Liver (tissue), 9 donors: ENCODE measurements around the gene DNASE2. TPM values are rescaled to one million over a fixed set of nuclear protein-coding genes. Genes with fewer than 3 reads are reported as not detected.
A peak's percentile ranks its signal among the peaks of the same experiment; 100 is the strongest.
"Not testable (repeated sequence)": the region's sequence is repeated elsewhere in the genome, so short reads cannot be mapped to it uniquely, and the experiment has no call there.

Experiments
- DNase-seq: peaks from one replicate; pipeline ENCODE4 v3.0.0-alpha.2; 2017; ENCODE audit warnings: low spot score
- H3K27ac ChIP-seq, 2 donors: one replicate each; pipeline ENCODE4 v1.7.0; 2013; ENCODE audit warnings: inconsistent platforms in 2 of 2, low read length in 2 of 2, control low read depth in 1 of 2, low read depth in 1 of 2, mild to moderate bottlenecking in 1 of 2
- H3K27me3 ChIP-seq, 4 donors: one replicate each; pipeline versions ENCODE4 v1.6.1 to v1.7.0; 2013; ENCODE audit warnings: low read length in 3 of 4, inconsistent platforms in 1 of 4, mild to moderate bottlenecking in 1 of 4, moderate library complexity in 1 of 4; ENCODE audit not compliant: control insufficient read depth in 4 of 4, insufficient read depth in 4 of 4
- H3K36me3 ChIP-seq, 4 donors: one replicate each; pipeline versions ENCODE4 v1.6.1 to v1.7.0; 2013; ENCODE audit warnings: low read length in 3 of 4, mild to moderate bottlenecking in 3 of 4, low read depth in 1 of 4, moderate library complexity in 1 of 4; ENCODE audit not compliant: control insufficient read depth in 4 of 4, insufficient read depth in 3 of 4
- H3K4me1 ChIP-seq, 4 donors: one replicate each; pipeline versions ENCODE4 v1.6.1 to v1.7.0; 2013; ENCODE audit warnings: low read length in 3 of 4, mild to moderate bottlenecking in 3 of 4, moderate library complexity in 1 of 4; ENCODE audit not compliant: control insufficient read depth in 4 of 4, insufficient read depth in 4 of 4
- H3K4me3 ChIP-seq, 3 donors: one replicate each; pipeline versions ENCODE4 v1.6.1 to v1.7.0; 2013; ENCODE audit warnings: low read length in 3 of 3, control low read depth in 1 of 3, low read depth in 1 of 3, mild to moderate bottlenecking in 1 of 3
- H3K9ac ChIP-seq, 2 donors: one replicate each; pipeline ENCODE4 v1.7.0; 2013; ENCODE audit warnings: low read length in 2 of 2, mild to moderate bottlenecking in 2 of 2, moderate library complexity in 2 of 2, control low read depth in 1 of 2, low read depth in 1 of 2
- H3K9me3 ChIP-seq, 4 donors: one replicate each; pipeline versions ENCODE4 v1.6.1 to v1.7.0; 2013; ENCODE audit warnings: low read length in 3 of 4; ENCODE audit not compliant: control insufficient read depth in 4 of 4
- EGR1 ChIP-seq, 2 donors: IDR thresholded peaks; 2 replicates each; pipeline ENCODE4 v1.6.1; 2016 to 2018; ENCODE audit warnings: antibody characterized with exemption in 2 of 2, low read depth in 2 of 2
- FOXA1 ChIP-seq: IDR thresholded peaks from 2 replicates; pipeline ENCODE4 v1.6.1; 2016; ENCODE audit warnings: antibody characterized with exemption
- FOXA2 ChIP-seq: IDR thresholded peaks from 2 replicates; pipeline ENCODE4 v1.6.1; 2016; ENCODE audit warnings: antibody characterized with exemption
- GABPA ChIP-seq, 2 donors: IDR thresholded peaks in 1 of 2; conservative IDR thresholded peaks in 1 of 2; 2 replicates each; pipeline ENCODE4 v1.6.1; 2016; ENCODE audit warnings: antibody characterized with exemption in 2 of 2, mild to moderate bottlenecking in 1 of 2, moderate library complexity in 1 of 2
- HNF4G ChIP-seq: IDR thresholded peaks from 2 replicates; pipeline ENCODE4 v1.6.1; 2016; ENCODE audit warnings: antibody characterized with exemption
- JUND ChIP-seq, 2 donors: IDR thresholded peaks; 2 replicates each; pipeline ENCODE4 v1.6.1; 2016; ENCODE audit warnings: antibody characterized with exemption in 2 of 2
- NR2F2 ChIP-seq: IDR thresholded peaks from 2 replicates; pipeline ENCODE4 v1.6.1; 2016; ENCODE audit warnings: antibody characterized with exemption
- RAD21 ChIP-seq, 2 donors: IDR thresholded peaks; 2 replicates each; pipeline ENCODE4 v1.6.1; 2016; ENCODE audit warnings: antibody characterized with exemption in 2 of 2, mild to moderate bottlenecking in 2 of 2
- RXRA ChIP-seq, 2 donors: IDR thresholded peaks; 2 replicates each; pipeline ENCODE4 v1.6.1; 2017 to 2018; ENCODE audit warnings: antibody characterized with exemption in 2 of 2, mild to moderate bottlenecking in 1 of 2
- SP1 ChIP-seq: IDR thresholded peaks from 2 replicates; pipeline ENCODE4 v1.6.1; 2018; ENCODE audit warnings: antibody characterized with exemption, mild to moderate bottlenecking
- TAF1 ChIP-seq: conservative IDR thresholded peaks from 2 replicates; pipeline ENCODE4 v1.6.1; 2016; ENCODE audit warnings: antibody characterized with exemption, mild to moderate bottlenecking
- YY1 ChIP-seq: IDR thresholded peaks from 2 replicates; pipeline ENCODE4 v1.6.1; 2016; ENCODE audit warnings: antibody characterized with exemption, mild to moderate bottlenecking
- WGBS: extraction: QIAGEN DNeasy Blood & Tissue Kit; methylation state at CpG from one replicate; pipeline ENCODE4 v1.1.7; 2013; 5-methylcytosine and 5-hydroxymethylcytosine counted together
- polyA plus RNA-seq, 2 donors: library from polyadenylated mRNA; stranded (reverse) in 1 of 2; unstranded in 1 of 2; fragments of 200-250 nt in 1 of 2; fragments of >200 nt in 1 of 2; fragmentation: Nextera tagmentation in 1 of 2; extraction: Ambion mirVana in 1 of 2; gene quantifications; one replicate each; pipeline versions ENCODE4 v1.2.1 to v1.2.3, GENCODE V29; 2013 to 2015
- total RNA-seq, 2 donors: library from RNA; depleted of rRNA; stranded (reverse); fragments of >200 nt; gene quantifications; one replicate each; pipeline ENCODE4 v1.2.3, GENCODE V29; 2014
- TF ChIP-seq, protein P1 (sequence below): fragments of 150-350 bp; IDR thresholded peaks from 2 replicates; pipeline ENCODE4 v1.5.1; 2017; ENCODE audit warnings: improper control_type of control experiment, low read depth, low read length; ENCODE audit not compliant: missing input control
- TF ChIP-seq, protein P2 (sequence below): IDR thresholded peaks from 2 replicates; pipeline ENCODE4 v1.6.1; 2016; ENCODE audit warnings: antibody characterized with exemption
- TF ChIP-seq, protein P3 (sequence below): IDR thresholded peaks from 2 replicates; pipeline ENCODE4 v1.6.1; 2016; ENCODE audit warnings: antibody characterized with exemption
- TF ChIP-seq, protein P4 (sequence below): IDR thresholded peaks from 2 replicates; pipeline ENCODE4 v1.6.1; 2016; ENCODE audit warnings: antibody characterized with exemption
- TF ChIP-seq, protein P5 (sequence below): IDR thresholded peaks from 2 replicates; pipeline ENCODE4 v1.6.1; 2016; ENCODE audit warnings: antibody characterized with exemption, mild to moderate bottlenecking
- donor health status: healthy.
- donor health status: healthy.
- donor health status: healthy.
- donor health status: healthy.
- donor health status: healthy.

Gene DNASE2
- total and polyA plus RNA-seq, 4 donors: 11.3 to 18.4 (median 12.8) TPM

DNA sequence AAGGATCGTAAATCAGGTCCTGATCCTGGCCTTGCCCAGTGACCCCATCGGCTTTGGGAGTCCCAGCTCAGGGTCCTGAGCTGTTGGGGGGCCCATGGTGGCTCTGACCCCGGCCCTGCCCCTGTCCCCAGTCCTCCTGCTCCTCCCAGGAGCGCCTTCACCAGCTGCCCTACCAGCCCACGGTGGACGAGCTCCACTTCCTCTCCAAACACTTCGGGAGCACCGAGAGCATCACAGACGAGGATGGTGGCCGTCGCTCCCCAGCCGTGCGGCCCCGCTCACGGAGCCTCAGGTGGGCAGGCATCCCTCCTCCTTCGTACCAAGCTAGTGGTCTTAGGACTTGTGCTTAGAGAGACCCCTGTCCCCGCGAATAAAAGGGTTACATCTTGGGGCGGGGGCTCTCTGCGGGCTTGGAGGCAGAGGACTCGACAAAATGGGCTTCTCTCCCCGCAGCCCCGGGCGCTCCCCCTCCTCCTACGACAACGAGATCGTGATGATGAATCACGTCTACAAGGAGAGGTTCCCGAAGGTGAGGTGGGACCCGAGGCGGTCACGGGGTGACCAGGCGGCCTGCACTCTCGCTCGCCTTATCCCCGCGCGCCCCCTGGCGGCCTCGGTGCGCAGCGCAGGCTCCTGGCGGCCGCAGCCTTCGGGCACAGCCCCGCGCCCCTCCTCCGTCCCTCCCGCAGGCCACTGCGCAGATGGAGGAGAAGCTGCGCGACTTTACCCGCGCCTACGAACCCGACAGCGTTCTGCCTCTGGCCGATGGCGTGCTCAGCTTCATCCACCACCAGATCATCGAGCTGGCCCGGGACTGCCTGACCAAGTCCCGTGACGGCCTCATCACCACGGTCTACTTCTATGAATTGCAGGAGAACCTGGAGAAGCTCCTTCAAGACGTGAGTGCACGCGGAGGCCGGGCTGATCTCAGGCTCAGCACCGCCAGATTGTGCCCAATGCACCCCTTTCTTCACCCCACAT lies 33.8 kb downstream of the DNASE2 start:
- Histone ChIP-seq H3K36me3 (no peaks in the 10 kb centered on the region), H3K4me1 (peaks cover 0 to 8% (median 3%) of the 10 kb centered on the region in 4 donors), H3K9ac (no peak overlapping the region), H3K27me3 (peaks cover 0 to 8% (median 1%) of the 10 kb centered on the region in 4 donors), H3K27ac (no peak overlapping the region), H3K9me3 (no peaks in the 10 kb centered on the region), H3K4me3 (no peak overlapping the region)
- peak; percentile 93 for DNase-seq
- TF ChIP-seq YY1: no peak
- TF ChIP-seq SP1: no peak
- TF ChIP-seq RAD21 (IDR thresholded peaks at IDR 0.05): peak; percentile 85 to 93
- TF ChIP-seq, protein P1, sequence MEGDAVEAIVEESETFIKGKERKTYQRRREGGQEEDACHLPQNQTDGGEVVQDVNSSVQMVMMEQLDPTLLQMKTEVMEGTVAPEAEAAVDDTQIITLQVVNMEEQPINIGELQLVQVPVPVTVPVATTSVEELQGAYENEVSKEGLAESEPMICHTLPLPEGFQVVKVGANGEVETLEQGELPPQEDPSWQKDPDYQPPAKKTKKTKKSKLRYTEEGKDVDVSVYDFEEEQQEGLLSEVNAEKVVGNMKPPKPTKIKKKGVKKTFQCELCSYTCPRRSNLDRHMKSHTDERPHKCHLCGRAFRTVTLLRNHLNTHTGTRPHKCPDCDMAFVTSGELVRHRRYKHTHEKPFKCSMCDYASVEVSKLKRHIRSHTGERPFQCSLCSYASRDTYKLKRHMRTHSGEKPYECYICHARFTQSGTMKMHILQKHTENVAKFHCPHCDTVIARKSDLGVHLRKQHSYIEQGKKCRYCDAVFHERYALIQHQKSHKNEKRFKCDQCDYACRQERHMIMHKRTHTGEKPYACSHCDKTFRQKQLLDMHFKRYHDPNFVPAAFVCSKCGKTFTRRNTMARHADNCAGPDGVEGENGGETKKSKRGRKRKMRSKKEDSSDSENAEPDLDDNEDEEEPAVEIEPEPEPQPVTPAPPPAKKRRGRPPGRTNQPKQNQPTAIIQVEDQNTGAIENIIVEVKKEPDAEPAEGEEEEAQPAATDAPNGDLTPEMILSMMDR: peak; percentile 96
- TF ChIP-seq JUND (IDR thresholded peaks at IDR 0.05): no peak
- WGBS: 13% methylated on average over 69 of the region's 69 CpGs

DNA sequence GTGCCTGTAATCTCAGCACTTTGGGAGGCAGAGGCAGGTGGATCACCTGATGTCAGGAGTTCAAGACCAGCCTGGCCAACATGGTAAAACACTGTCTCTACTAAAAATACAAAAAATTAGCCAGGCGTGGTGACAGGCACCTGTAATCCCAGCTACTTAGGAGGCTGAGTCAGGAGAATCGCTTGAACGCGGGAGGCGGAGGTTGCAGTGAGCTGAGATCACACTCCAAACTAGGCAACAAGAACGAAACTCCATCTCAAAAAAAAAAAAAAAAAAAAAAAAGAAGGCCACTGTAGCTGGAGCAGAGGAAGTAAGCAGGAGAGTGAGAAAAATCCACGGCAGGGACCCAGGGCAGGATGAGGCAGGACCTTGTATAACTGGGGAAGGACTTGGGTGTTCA lies 34.6 kb downstream of the DNASE2 start:
- DNase-seq, H3K27ac ChIP-seq, H3K4me1 ChIP-seq, H3K9ac ChIP-seq, H3K9me3 ChIP-seq, H3K4me3 ChIP-seq, H3K36me3 ChIP-seq, H3K27me3 ChIP-seq: not testable (repeated sequence)
- WGBS: 81% methylated on average over 7 of the region's 7 CpGs

DNA sequence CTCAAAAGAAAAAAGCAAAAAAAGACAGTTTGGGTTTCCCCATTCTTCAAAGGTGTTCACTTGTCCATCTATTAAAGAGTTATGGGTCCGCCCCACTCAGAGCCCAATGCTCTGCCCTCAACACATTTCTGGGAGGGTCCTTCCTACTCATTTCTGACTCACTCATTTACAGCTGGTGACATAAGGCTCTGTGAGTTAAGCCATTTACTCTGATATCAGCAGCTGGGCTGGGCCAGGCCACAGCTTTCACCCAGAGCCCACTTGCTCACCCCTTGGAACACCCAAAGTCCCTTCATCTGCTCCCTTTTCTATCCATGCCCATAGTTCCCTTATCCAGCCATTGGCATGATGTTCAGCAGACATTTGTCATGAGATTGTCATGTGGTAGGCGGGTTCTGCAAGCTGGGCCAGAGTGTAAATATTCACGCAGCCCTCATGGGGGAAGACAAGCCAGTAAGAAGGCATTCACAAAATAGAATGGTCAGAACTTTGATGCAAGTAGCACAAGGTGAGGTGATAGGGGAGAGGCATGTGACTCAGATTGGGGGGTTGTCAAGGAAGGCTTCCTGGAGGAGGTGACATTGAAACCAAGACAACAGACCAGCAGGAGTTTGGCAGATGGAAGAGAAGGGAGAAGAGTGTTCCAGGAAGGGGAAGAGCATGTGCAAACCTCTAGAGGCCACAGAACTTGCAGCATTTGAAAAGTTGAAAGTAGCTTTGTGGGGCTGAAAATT lies 37.1 kb downstream of the DNASE2 start:
- H3K9me3 ChIP-seq: no peaks in the 10 kb centered on the region
- no peak for DNase-seq
- no peaks in the 10 kb centered on the region for H3K36me3 ChIP-seq
- 83% methylated on average over 3 of the region's 3 CpGs for WGBS
- no peak overlapping the region for H3K27ac ChIP-seq
- no peak overlapping the region for H3K4me3 ChIP-seq
- H3K4me1 ChIP-seq: peaks cover 0 to 8% (median 5%) of the 10 kb centered on the region in 4 donors
- H3K27me3 ChIP-seq: peaks cover 0 to 14% (median 6%) of the 10 kb centered on the region in 4 donors
- no peak overlapping the region for H3K9ac ChIP-seq
- no peak for TF ChIP-seq SP1
- TF ChIP-seq, protein P2, sequence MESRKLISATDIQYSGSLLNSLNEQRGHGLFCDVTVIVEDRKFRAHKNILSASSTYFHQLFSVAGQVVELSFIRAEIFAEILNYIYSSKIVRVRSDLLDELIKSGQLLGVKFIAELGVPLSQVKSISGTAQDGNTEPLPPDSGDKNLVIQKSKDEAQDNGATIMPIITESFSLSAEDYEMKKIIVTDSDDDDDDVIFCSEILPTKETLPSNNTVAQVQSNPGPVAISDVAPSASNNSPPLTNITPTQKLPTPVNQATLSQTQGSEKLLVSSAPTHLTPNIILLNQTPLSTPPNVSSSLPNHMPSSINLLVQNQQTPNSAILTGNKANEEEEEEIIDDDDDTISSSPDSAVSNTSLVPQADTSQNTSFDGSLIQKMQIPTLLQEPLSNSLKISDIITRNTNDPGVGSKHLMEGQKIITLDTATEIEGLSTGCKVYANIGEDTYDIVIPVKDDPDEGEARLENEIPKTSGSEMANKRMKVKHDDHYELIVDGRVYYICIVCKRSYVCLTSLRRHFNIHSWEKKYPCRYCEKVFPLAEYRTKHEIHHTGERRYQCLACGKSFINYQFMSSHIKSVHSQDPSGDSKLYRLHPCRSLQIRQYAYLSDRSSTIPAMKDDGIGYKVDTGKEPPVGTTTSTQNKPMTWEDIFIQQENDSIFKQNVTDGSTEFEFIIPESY: no peak
- no peak for TF ChIP-seq HNF4G
- TF ChIP-seq FOXA1: no peak
- TF ChIP-seq RXRA (IDR thresholded peaks at IDR 0.05): no peak
- TF ChIP-seq NR2F2: no peak
- no peak for TF ChIP-seq YY1
- no peak for TF ChIP-seq TAF1
- TF ChIP-seq, protein P3, sequence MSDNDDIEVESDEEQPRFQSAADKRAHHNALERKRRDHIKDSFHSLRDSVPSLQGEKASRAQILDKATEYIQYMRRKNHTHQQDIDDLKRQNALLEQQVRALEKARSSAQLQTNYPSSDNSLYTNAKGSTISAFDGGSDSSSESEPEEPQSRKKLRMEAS: no peak
- TF ChIP-seq FOXA2: no peak
- TF ChIP-seq, protein P4, sequence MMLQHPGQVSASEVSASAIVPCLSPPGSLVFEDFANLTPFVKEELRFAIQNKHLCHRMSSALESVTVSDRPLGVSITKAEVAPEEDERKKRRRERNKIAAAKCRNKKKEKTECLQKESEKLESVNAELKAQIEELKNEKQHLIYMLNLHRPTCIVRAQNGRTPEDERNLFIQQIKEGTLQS: no peak
- TF ChIP-seq JUND (IDR thresholded peaks at IDR 0.05): no peak
- TF ChIP-seq, protein P5, sequence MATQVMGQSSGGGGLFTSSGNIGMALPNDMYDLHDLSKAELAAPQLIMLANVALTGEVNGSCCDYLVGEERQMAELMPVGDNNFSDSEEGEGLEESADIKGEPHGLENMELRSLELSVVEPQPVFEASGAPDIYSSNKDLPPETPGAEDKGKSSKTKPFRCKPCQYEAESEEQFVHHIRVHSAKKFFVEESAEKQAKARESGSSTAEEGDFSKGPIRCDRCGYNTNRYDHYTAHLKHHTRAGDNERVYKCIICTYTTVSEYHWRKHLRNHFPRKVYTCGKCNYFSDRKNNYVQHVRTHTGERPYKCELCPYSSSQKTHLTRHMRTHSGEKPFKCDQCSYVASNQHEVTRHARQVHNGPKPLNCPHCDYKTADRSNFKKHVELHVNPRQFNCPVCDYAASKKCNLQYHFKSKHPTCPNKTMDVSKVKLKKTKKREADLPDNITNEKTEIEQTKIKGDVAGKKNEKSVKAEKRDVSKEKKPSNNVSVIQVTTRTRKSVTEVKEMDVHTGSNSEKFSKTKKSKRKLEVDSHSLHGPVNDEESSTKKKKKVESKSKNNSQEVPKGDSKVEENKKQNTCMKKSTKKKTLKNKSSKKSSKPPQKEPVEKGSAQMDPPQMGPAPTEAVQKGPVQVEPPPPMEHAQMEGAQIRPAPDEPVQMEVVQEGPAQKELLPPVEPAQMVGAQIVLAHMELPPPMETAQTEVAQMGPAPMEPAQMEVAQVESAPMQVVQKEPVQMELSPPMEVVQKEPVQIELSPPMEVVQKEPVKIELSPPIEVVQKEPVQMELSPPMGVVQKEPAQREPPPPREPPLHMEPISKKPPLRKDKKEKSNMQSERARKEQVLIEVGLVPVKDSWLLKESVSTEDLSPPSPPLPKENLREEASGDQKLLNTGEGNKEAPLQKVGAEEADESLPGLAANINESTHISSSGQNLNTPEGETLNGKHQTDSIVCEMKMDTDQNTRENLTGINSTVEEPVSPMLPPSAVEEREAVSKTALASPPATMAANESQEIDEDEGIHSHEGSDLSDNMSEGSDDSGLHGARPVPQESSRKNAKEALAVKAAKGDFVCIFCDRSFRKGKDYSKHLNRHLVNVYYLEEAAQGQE: no peak
- TF ChIP-seq GABPA (IDR thresholded peaks at IDR 0.05 in 1 of 2, conservative IDR thresholded peaks at IDR 0.05 in 1 of 2): no peak
- no peak for TF ChIP-seq EGR1 (IDR thresholded peaks at IDR 0.05; ENCODE audit: low read depth in 2 of 2)
